Neural cell (in vitro differentiated cells): Measurements from ENCODE around the gene NTRK1. TPM values are rescaled to one million over a fixed set of nuclear protein-coding genes. Genes with fewer than 3 reads are reported as not detected.

Experiments
- H2AFZ ChIP-seq: fragments of 200-600, 300-800 bp; sonication (generic), shearing (Covaris generic); 2 replicates; pipeline ENCODE4 v1.6.0; 2014; ENCODE audit warnings: low read depth, mild to moderate bottlenecking, antibody characterized with exemption, low read length, moderate library complexity
- H3F3A ChIP-seq: fragments of 200-600 bp; shearing (Covaris generic); 2 replicates; pipeline ENCODE4 v1.6.1; 2016; ENCODE audit warnings: mild to moderate bottlenecking, moderate library complexity, mixed read lengths, antibody characterized with exemption, low read length; ENCODE audit not compliant: insufficient read depth, poor library complexity, severe bottlenecking
- H3K27ac ChIP-seq: fragments of 200-600, 300-800 bp; sonication (generic), shearing (Covaris generic); 2 replicates; pipeline ENCODE4 v1.5.1; 2014; ENCODE audit warnings: mild to moderate bottlenecking, low read length, moderate library complexity
- H3K27me3 ChIP-seq: fragments of 300-800, 200-600 bp; sonication (generic), shearing (Covaris generic); 2 replicates; pipeline ENCODE4 v1.6.0; 2014; ENCODE audit warnings: mild to moderate bottlenecking, low read depth, low read length, moderate library complexity; ENCODE audit not compliant: insufficient read depth
- H3K36me3 ChIP-seq: fragments of 300-800, 200-600 bp; sonication (generic), shearing (Covaris generic); 2 replicates; pipeline ENCODE4 v1.5.1; 2014; ENCODE audit warnings: mild to moderate bottlenecking, antibody characterized with exemption, low read length, moderate library complexity; ENCODE audit not compliant: insufficient read depth
- H3K4me2 ChIP-seq: fragments of 300-800, 200-600 bp; sonication (generic), shearing (Covaris generic); 2 replicates; pipeline ENCODE4 v1.6.0; 2014; ENCODE audit warnings: mild to moderate bottlenecking, low read length
- H3K4me3 ChIP-seq: fragments of 300-800, 200-600 bp; sonication (generic), shearing (Covaris generic); 2 replicates; pipeline ENCODE4 v1.5.1; 2014; ENCODE audit warnings: mild to moderate bottlenecking, low read length, moderate library complexity
- H3K79me2 ChIP-seq: fragments of 200-600 bp; shearing (Covaris generic); replicated peaks from 2 replicates; pipeline ENCODE4 v1.6.0; 2014; ENCODE audit warnings: mild to moderate bottlenecking, low read length, moderate library complexity; ENCODE audit not compliant: insufficient read depth
- H3K9ac ChIP-seq: fragments of 300-800, 200-600 bp; sonication (generic), shearing (Covaris generic); 2 replicates; pipeline ENCODE4 v1.6.1; 2016; ENCODE audit warnings: mild to moderate bottlenecking, low read length, mixed read lengths
- H3K9me2 ChIP-seq: fragments of 200-600 bp; shearing (Covaris generic); 2 replicates; pipeline ENCODE4 v1.6.1; 2016; ENCODE audit warnings: mild to moderate bottlenecking, low read length, mixed read lengths; ENCODE audit not compliant: insufficient read depth
- H3K9me3 ChIP-seq: fragments of 200-600, 300-800 bp; sonication (generic), shearing (Covaris generic); 2 replicates; pipeline ENCODE4 v1.6.1; 2016; ENCODE audit warnings: mild to moderate bottlenecking, mixed run types, low read length, moderate library complexity, mixed read lengths
- H4K20me1 ChIP-seq: fragments of 200-600 bp; shearing (Covaris generic); 2 replicates; pipeline ENCODE4 v1.6.1; 2016; ENCODE audit warnings: mild to moderate bottlenecking, mixed run types; ENCODE audit not compliant: insufficient read depth
- CTCF ChIP-seq: fragments of 450-650 bp; IDR thresholded peaks from 2 replicates; pipeline ENCODE4 v1.5.1; 2014; ENCODE audit warnings: antibody characterized with exemption, mild to moderate bottlenecking, moderate library complexity; ENCODE audit not compliant: poor library complexity, severe bottlenecking
- EP300 ChIP-seq: fragments of 450-650 bp; conservative IDR thresholded peaks from 2 replicates; pipeline ENCODE4 v1.6.1; 2014; ENCODE audit warnings: antibody characterized with exemption, mild to moderate bottlenecking, moderate library complexity; ENCODE audit not compliant: poor library complexity, severe bottlenecking
- EZH2 ChIP-seq: fragments of 200-600, 300-800 bp; shearing (Covaris generic), sonication (generic); IDR thresholded peaks from 2 replicates; pipeline ENCODE4 v1.6.1; 2014; ENCODE audit warnings: antibody characterized with exemption, low read length, borderline replicate concordance, mild to moderate bottlenecking; ENCODE audit not compliant: insufficient read depth, poor library complexity, severe bottlenecking
- MXI1 ChIP-seq: fragments of 450-650 bp; conservative IDR thresholded peaks from 2 replicates; pipeline ENCODE4 v1.6.1; 2014; ENCODE audit warnings: antibody characterized with exemption, mild to moderate bottlenecking; ENCODE audit not compliant: poor library complexity, severe bottlenecking
- POLR2AphosphoS5 ChIP-seq: IDR thresholded peaks from 2 replicates; pipeline ENCODE4 v1.6.1; 2012
- RAD21 ChIP-seq: fragments of 450-650 bp; conservative IDR thresholded peaks from 2 replicates; pipeline ENCODE4 v1.6.1; 2014; ENCODE audit warnings: antibody characterized with exemption, mild to moderate bottlenecking, moderate library complexity
- REST ChIP-seq: IDR thresholded peaks from 2 replicates; pipeline ENCODE4 v1.6.1; 2012; ENCODE audit warnings: borderline replicate concordance
- SMC3 ChIP-seq: fragments of 450-650 bp; conservative IDR thresholded peaks from 2 replicates; pipeline ENCODE4 v1.6.1; 2014; ENCODE audit warnings: antibody characterized with exemption, mild to moderate bottlenecking, moderate library complexity; ENCODE audit not compliant: poor library complexity
- TAF1 ChIP-seq: IDR thresholded peaks from 2 replicates; pipeline ENCODE4 v1.6.1; 2012; ENCODE audit warnings: low read depth
- polyA plus RNA-seq: library from polyadenylated mRNA; depleted of rRNA; stranded (reverse); fragments of >200 nt; gene quantifications from 2 replicates; pipeline ENCODE4 v1.2.3, GENCODE V29; 2014

Gene NTRK1
- polyA plus RNA-seq, 1 donor from 2014 or later = 4.9 TPM

- TF ChIP-seq EZH2 = no peak
- no peak for TF ChIP-seq POLR2AphosphoS5
- peak; percentile 32 for TF ChIP-seq RAD21
- TF ChIP-seq CTCF = peak; percentile 71
- peak; percentile 51 for TF ChIP-seq SMC3
- peak; percentile 47 for TF ChIP-seq MXI1
- TF ChIP-seq REST = no peak
- Histone ChIP-seq H2AFZ (no peak overlapping the region), H3K4me2 (no peak overlapping the region), H3K79me2 (no peaks in the 10 kb centered on the region), H4K20me1 (no peaks in the 10 kb centered on the region), H3K9me3 (no peaks in the 10 kb centered on the region), H3K27ac (no peak overlapping the region), H3F3A (no peaks in the 10 kb centered on the region), H3K9me2 (no peaks in the 10 kb centered on the region), H3K4me3 (peak overlapping the region; percentile 62), H3K36me3 (no peaks in the 10 kb centered on the region), H3K9ac (no peak overlapping the region), H3K27me3 (peaks cover 13% of the 10 kb centered on the region)
Observed at GRCh38 chr1:156813750-156814570, 46.7 kb upstream of the NTRK1 start.

- no peaks in the 10 kb centered on the region for H3K9me3 ChIP-seq
- H3K79me2 ChIP-seq = no peaks in the 10 kb centered on the region
- no peak overlapping the region for H3K27ac ChIP-seq
- no peaks in the 10 kb centered on the region for H3K9me2 ChIP-seq
- TF ChIP-seq TAF1 = no peak
- no peak for TF ChIP-seq RAD21
- no peak for TF ChIP-seq MXI1
- TF ChIP-seq EZH2 = no peak
- no peak for TF ChIP-seq REST
- no peak for TF ChIP-seq CTCF
- TF ChIP-seq POLR2AphosphoS5 = no peak
- TF ChIP-seq EP300 = no peak
- TF ChIP-seq SMC3 = no peak
- H2AFZ ChIP-seq = no peak overlapping the region
- peaks cover 13% of the 10 kb centered on the region for H3K27me3 ChIP-seq
- no peaks in the 10 kb centered on the region for H3F3A ChIP-seq
- no peak overlapping the region for H3K9ac ChIP-seq
- no peaks in the 10 kb centered on the region for H4K20me1 ChIP-seq
- no peak overlapping the region for H3K4me3 ChIP-seq
- H3K4me2 ChIP-seq = no peak overlapping the region
- H3K36me3 ChIP-seq = no peaks in the 10 kb centered on the region
Observed at GRCh38 chr1:156814571-156815260, 45.9 kb upstream of the NTRK1 start.
